ENCODE measurements around the gene DCHS2.

DCHS2 gene

DNA sequence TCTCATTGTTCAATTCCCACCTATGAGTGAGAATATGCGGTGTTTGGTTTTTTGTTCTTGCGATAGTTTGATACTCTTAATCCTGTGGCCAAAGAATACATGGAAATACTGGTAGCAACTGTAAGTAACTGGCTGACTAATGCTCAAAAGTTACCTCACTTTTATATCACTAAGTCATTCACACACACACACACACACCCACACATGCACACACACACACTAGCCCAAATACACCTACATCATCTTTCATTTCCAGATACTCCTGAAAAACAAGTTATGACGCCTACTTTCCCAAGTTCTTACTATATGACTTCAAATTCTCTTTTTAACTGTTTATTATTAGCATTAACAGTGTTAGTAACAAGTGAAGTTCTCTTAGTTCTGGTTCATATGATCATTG, 101.3 kb downstream of the DCHS2 start:
- no peak for DNase-seq (ENCODE audit: low read depth, low spot score)

DNA sequence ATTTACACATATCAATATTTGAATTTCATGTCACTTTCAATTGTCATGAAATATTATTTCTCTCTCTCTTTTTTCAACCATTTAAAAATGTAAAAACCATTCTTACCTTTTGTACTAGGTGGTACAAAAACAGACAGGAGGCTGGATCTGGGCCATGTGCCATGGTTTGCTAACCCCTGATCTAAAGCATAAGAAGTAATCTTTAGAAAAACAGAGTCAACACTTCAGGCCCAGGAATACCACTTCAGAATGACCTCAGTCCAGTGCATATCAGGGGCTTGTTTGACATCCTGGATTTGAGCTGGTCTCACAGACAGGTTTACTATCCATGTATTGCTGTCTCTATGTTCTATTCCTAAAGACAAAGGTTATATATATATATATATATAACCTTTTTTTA, 102.5 kb downstream of the DCHS2 start:
- DNase-seq (ENCODE audit: low read depth, low spot score), result no peak

DNA sequence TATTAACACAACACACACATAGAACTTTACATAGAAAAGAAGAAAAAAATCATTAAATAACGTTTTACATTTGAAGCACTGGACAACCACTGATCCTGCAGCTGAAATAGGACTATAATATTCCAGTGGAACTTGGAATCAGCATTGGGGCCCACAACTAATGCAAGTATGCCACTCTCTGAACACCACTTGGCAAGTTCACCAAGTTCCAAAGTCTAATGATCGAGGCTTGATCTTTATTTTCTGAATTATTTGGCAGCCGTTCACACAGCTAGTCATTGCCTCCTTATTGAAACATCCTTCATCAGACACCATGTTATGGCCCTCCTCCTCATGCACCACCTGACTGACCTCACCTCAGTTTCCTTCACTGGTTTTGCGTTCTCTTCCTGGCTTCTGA, 107.6 kb downstream of the DCHS2 start:
- no peak for DNase-seq (ENCODE audit: low read depth, low spot score)

DNA sequence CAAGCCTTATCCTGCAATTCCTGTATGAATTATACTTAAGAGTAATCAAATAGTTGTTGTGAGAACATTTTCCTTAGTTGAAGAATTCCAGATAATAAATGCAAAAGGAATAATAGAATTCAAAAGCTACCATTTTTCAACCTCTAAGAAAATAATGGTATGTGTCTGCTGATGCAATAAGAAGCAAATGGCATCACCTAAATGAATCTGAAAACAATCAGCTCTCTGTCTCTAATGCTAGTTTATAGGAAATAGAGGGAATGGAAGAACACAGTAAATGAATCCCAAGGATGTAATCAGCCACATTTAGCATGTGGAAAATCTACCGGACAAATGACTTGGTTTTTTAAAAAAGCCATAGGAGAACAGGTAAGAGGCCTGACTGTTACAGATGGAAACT, 115.1 kb downstream of the DCHS2 start:
- DNase-seq (ENCODE audit: low read depth, low spot score), result no peak

DNA sequence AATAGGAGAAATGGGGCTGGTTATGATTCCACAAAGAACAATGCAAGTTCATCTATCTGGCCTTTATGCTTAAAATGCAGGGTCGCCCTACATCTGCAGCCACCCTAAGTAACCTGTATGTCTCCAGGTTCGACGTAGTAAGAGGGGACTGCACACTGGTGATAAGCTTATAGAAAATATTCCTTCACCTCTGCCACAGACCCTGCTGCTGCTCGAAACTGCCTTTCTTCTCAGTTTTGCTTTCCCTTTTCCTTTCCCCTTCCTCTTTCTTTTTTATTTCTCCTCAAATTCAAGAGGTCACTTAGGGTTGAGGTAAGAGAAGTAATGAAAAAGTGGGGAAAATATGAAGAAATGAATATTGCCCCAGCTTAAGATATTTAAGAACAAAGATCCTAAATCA, 123.5 kb downstream of the DCHS2 start:
- DNase-seq (ENCODE audit: low read depth, low spot score), result no peak

DNA sequence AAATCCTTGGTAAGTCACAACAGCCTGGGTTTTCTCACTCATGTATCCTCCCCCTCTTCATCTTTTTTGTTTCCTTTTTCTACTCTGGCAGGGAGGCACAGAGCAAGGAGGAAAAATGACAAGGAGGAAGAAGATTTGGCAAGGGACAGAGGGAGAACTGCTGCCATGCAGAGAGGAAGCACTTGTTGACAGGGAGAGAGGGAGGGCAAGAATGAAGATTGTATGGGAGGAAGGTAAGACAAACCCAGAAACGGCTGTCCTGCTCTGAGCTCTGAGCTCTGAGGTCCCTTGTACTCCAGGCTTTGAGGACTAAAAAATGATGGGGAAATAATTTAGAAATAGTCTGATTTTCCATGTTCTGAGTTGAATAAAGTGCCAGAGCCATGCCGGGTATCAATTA, 123.9 kb downstream of the DCHS2 start:
- no peak for DNase-seq (ENCODE audit: low read depth, low spot score)

DNA sequence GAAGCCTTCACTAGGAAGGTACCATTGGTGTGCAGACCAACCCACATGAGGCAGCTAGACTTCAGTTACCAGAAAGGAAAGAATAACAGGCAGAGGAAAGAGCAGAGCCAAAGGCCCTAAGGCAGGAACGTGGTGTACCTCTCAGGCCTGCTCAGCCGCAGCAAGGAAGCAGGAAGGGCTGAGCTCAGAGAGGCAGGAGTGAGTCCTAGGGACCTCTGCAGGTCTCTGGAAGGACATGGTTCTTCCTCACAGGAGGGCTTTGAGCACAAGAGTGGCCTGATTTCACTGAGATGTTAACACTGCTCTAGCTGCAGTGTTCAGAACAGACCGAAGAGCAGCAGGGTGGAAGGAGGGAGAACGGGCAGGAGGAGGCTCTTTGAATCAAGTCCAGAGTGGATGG, 124.6 kb downstream of the DCHS2 start:
- no peak for DNase-seq (ENCODE audit: low read depth, low spot score)

DNA sequence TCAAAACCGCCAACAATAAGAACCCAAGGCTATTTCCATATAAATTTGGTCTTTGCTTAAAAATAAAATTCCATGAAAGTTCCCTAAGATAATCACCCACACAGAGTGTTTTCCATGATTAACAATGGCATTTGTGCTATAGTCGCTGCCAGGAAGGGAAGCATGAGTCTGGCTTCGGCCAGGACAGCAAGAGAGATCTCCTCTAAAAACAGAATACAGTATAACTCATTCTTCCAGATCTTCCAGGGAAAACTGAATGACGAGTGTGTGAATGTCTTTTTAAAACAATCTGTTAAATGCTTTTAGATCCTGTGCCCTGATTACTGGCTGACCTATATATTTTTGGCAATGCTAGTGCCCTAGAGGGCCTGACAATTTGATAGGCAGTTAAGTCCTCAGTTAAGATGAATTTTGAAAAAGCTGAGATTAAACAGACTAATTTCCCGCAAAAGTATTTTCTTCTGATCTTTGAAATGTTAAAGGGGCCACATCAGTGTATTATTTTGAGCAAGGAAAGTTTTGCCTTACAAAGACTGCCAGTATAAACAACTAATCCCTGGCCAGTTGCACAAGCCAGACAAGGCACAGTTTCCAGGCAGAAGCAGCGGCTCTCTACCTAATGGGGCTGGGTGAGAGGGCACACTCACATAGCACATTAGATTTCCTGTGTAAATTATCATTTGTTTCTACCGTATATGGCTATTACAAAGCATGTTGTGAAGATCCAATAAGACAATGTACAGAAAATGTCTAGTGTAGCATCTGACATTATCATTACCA, 127.3 kb downstream of the DCHS2 start:
- no peak for DNase-seq (ENCODE audit: low read depth, low spot score)

DNA sequence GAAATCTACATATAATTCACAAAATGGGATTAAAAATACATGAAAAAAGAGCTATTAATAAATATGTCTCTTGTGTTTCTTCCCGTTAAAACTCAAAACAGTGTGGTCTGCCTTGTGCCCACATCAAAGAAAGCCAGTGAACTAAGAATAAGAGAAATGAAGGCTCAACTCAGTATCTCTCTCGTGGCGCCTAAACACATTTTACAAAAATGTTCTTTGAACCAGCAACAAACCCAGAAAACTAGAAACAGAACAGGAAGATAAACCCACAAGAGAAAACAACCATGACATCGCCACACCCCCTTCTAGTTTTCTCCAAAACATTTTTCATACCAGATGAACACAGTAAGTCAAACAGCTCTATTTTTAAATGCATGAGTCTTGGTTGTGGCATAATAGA, 130.1 kb downstream of the DCHS2 start:
- no peak for DNase-seq (ENCODE audit: low read depth, low spot score)

DNA sequence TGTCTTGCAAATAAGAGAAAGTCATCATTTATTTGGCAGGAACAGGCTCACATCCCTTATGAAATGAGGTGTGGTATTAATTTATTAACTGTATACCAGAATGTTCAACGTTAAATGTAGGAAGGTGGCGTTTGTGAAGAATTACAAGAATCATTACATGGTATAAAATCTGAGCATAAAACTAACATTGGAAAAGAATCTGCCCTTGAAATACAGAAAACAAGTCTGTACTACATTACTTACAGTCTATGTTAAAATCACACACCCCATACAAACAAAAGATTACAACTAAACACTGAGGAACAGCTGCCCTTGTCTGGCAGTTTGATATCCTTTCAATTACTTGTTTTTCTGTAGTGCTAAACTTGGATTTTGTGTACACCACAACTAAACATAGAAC, 131.1 kb downstream of the DCHS2 start:
- DNase-seq (ENCODE audit: low read depth, low spot score), result no peak

DNA sequence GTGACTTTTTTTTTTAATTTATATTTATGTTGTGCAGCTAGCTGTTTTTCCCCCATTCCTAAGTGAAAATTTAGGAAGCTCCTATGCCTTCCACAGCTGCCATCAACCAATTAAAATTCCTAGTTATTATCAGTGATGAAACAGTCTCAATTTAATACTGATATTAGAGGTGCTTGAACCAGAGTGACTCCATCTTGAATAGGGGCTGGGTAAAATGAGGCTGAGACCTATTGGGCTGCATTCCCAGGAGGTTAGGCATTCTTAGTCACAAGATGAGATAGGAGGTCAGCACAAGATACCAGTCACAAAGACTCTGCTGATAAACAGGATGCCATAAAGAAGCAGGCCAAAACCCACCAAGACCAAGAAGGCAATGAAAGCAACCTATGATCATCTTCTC, 136.7 kb downstream of the DCHS2 start:
- no peak for DNase-seq (ENCODE audit: low read depth, low spot score)

DNA sequence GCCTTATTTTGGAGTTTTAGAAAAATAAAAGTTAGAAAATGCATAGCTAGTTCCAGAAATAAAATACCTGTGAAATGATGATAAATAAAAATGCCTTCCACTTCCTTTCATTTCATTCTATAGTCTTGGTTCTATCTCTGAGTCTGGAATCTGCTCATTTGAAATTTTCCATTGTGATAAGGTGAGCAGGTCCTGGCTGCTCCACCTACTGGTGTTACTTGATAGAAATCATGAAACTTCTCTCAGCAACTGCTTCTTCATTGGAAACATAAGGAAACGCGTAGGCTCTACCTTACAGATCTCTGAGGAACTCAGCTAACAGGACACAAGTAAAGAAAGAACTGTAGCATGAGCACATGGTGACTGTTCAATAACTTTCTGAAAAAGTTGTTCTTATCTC, 141.8 kb downstream of the DCHS2 start:
- DNase-seq (ENCODE audit: low read depth, low spot score), result no peak

DNA sequence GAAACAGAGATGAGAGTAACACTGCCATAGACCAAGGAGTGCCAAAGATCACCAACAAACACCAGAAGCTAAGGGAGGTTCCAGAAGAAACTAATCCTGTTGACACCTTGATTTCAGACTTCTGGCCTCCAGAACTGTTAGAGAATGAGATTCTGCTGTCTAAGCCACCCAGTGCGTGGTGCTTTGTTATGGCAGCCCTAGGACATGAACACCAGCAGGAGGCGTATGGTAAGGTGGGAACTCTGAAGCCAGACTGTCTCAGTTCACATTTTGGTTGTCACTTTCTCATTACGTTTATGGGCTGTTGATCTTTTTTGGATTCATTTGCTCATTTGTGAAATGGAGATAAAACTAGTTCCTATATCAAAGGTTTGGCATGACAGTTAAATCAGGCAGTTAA, 142.9 kb downstream of the DCHS2 start:
- DNase-seq (ENCODE audit: low read depth, low spot score), result no peak

DNA sequence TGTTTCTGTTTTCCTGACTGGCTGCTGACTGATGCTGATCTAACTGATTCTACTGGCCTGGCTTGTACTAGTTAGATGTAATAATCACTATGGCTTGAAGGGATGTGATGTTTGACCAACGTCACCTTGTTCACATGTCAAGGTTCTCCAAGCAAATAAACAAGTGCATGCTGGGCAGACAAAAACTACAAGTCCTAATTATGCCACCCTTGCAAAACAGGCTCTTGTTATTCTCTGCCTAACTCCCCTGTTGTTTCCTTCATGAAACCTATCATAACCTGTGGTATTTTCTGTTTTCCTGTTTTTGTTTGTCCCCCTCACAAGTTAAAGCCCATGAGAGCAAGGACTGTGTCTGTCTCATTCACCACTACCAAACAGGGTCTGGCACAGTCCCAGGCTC, 146.2 kb downstream of the DCHS2 start:
- no peak for DNase-seq (ENCODE audit: low read depth, low spot score)

DNA sequence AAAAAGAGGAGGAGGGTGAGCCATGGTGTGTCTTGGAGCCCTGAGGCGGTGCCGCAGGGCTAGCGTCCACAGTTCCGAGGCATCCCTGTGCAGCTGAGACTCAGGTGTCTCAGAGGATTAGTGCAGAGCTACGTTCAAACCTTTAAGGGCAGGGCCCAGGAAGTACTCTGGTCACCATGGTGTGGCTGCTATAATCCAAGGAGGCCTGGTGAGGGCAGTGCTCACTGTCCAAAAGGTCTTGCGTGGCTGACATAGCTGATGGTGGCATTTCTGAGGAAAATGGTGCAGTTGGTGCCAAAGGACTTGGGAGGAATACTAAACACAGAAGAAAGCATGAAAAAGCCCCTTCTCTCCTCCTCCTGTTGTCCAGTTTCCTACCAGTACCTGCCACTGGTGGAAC, 146.9 kb downstream of the DCHS2 start:
- DNase-seq (ENCODE audit: low read depth, low spot score), result no peak

DNA sequence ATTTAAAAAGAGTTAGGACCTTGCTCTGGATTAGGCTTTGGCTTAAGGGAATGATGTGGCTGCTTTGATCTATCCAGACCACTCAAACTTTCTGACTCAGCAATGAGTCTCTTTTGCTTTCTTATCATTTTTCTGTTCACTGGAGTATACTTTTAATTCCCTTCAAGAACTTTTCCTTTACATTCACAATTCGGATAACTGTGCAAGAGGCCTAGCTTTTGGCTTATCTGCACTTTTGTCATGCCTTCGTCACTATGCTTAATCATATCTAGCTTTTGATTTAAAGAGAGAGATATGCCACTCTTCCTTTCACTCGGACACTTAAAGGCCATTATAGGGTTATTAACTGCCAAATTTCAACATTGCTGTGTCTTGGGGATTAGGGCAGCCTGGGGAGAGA, 147.9 kb downstream of the DCHS2 start:
- no peak for DNase-seq (ENCODE audit: low read depth, low spot score)

DNA sequence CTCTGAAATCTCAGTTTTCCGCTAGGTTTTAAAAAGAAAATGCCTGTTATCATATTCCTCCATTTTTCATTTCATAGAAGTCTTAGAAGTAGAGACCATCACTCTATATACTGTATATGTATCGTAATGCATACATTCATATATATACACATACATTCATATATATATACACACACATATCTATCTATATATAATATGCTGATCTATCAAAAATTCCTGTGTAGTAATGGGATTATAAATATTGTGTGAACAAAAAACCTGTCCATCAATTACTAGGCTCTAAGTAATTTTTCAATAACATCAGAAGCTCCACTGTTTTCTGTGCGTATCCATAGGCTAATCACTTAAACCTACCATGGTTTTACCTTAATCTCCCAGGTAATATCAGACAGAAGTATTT, 150.2 kb downstream of the DCHS2 start:
- no peak for DNase-seq (ENCODE audit: low read depth, low spot score)

DNA sequence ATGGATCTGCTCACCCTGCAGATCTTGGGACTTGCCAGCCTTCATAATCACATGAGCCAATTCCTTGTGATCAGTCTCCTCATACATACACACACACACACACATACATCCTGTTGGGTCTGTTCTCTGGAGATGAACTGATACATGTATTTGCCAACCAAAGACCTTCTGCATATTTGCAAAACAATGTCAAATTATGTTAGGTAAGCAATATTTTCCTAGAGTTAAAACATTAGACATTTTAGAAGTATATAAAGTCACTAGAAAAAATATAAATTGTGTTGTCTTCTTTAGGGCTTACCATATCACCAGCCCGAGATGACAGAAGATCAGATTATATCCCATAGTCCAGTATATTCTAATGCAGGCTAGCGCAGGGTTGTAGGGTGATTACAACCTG, 156.0 kb downstream of the DCHS2 start:
- no peak for DNase-seq (ENCODE audit: low read depth, low spot score)

DNA sequence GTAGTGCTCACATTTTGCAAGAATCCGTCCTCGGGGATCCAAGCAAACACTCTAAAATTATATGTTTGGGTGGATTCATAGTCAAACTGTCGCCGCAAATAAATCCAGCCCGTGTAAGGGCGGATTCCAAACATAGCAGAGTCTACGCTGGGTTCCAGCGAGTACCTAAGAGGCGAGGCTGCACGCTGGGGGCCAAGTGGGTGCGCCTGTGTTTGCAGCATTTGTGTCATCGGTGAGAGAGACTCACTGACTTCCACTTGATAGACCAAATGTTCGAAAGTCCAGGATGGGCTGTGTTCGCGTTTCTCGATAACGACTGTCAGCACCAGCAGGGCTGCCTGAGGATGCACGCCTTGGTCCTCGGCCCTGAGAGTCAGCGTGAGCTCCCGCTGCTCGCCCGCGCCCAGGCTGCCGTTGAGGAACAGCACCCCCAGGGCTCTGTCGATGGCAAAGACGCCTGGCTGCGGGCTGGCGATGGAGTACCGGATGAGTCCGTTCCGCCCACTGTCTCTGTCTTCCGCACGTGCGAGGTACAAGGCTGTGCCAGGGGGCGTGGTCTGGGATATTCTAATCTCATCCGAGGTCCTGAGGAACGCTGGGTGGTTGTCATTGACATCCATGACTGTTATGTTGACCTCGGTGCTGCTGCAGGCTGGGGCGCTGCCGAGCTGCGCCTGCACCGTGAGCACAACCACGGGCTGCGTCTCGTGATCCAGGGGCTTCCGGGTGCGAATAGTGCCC, 158.7 kb downstream of the DCHS2 start:
- DNase-seq (ENCODE audit: low read depth, low spot score), result peak; percentile 6

DNA sequence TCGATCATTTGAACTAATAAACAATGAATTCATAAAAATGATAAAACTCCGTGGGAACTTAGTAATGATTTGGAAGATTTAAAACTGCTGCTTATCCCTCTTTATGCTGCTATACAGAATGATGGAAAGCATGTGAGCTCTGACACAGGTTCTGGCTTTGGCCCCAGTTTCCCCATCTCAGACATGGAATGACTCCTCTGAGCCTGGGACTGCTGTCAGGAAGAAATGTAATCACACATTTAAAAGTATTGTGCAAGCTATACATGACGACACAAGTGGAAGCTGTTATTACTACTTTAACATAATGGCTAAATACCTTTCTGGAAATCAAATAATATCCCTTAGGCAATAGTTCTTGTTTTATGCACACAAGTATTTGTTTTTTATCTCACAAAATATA, 161.7 kb downstream of the DCHS2 start:
- DNase-seq (ENCODE audit: low read depth, low spot score), result no peak

DNA sequence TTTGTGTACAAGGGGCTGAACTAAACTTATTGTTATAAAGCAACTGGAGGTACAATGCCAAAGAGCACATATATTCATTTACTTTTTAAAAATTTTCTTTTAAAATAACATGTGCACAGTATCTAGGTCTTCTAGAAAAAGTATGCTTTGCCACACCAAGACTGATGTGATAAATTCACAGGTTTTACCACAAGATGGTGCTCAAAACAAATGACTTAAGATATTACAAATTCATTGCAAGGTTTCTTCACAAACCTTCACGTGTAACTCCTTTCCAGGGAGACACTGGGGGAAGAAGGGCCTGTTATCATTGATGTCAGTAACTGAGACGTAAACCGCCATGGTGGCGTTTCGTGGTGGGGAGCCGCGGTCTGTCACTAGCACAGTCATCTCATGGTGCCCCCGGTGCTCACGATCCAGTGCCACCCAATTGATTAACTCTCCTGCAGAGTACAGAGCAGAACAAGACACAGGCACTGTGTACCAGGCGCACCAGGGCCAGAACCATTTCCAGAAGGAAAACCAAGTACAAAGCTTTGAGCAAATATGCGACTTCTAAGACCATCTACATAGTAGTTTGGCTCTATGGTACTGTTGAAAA, 162.2 kb downstream of the DCHS2 start:
- no peak for DNase-seq (ENCODE audit: low read depth, low spot score)

DNA sequence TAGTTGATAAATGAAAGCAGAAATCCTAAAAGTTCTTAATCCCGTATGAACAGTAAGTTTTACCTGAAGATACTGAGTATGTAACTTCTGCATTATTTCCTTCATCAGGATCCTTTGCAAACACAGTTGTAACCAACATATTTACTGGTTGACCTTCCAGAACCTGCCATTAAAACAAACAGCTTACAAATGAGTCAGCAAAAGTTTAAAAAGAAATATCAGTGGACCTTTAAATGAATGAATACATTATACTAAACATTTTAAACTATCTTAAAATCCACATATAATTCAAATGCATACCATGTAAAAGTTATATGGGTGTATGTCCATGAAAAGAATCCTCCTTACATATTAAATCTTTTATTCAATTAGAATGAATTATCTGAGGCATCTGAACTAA, 163.6 kb downstream of the DCHS2 start:
- DNase-seq (ENCODE audit: low read depth, low spot score), result no peak

DNA sequence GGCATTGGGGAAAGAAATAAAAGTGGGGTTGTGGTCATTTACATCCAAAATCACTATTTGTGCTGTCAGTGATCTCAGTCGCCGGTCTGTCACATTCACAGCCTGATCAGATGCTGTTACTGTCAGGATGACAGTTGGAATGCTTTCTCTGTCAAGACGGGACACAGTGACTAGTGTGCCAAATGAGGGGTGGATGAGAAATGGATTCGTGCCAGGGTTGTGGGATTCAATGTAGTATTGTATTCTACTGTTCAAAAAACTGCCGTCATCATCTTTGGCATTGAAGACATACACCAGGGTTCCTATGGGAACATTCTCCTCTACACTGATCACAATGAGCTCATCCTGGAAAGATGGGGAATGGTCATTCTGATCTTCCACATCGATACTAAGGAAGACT, 171.1 kb downstream of the DCHS2 start:
- DNase-seq (ENCODE audit: low read depth, low spot score), result no peak

Data from activated naive CD8-positive, alpha-beta T cell treated with anti-CD3 and anti-CD28 coated beads, Interleukin-2, amount 50 U/mL, for 16 hours (primary cell).